HEK293 (cell line): ENCODE data around the gene ZIC5.

Experiments used
- CTCF ChIA-PET: fragments of 350-600 bp; formaldehyde crosslinking; extraction: SDS; loops from one replicate; lab custom pipeline; 2021; ENCODE audit warnings: antibody characterized with exemption; lab: Yijun Ruan, JAX
- POLR2A ChIA-PET: fragments of 300-600 bp; formaldehyde crosslinking; extraction: SDS; loops from one replicate; lab custom pipeline; 2020; ENCODE audit warnings: antibody characterized with exemption, inconsistent platforms; lab: Yijun Ruan, JAX
- H3K27ac ChIP-seq: fragments of 200-500 bp; sonication (Bioruptor generic); 2 replicates; pipeline ENCODE4 v1.5.1; 2014; ENCODE audit warnings: low read depth, low read length, control low read depth, inconsistent platforms; ENCODE audit errors: extremely low read depth
- H3K36me3 ChIP-seq, 2 experiments: fragments of 200-500 bp in 1 of 2; sonication (Bioruptor generic) in 1 of 2; 1 replicate in 1 of 2; 2 replicates in 1 of 2; pipeline ENCODE4 v1.5.1; 2014 to 2017; ENCODE audit warnings: inconsistent platforms in 2 of 2, low read length in 2 of 2; ENCODE audit not compliant: control insufficient read depth in 2 of 2, insufficient read depth in 1 of 2
- H3K4me1 ChIP-seq: fragments of 200-500 bp; sonication (Bioruptor generic); 2 replicates; pipeline ENCODE4 v1.5.1; 2014; ENCODE audit warnings: mild to moderate bottlenecking, low read length, inconsistent platforms; ENCODE audit not compliant: control insufficient read depth, insufficient read depth
- H3K4me3 ChIP-seq: 2 replicates; pipeline ENCODE4 v1.5.1; 2011; ENCODE audit warnings: low read depth, mild to moderate bottlenecking, control low read depth, low read length, moderate library complexity
- H3K9me3 ChIP-seq: fragments of 200-500 bp; sonication (Bioruptor generic); 2 replicates; pipeline ENCODE4 v1.5.1; 2014; ENCODE audit warnings: low read depth, low read length, inconsistent platforms; ENCODE audit not compliant: control insufficient read depth, insufficient read depth
- EGR2 ChIP-seq: fragments of 450-650 bp; formaldehyde crosslinking; IDR thresholded peaks from 2 replicates; pipeline ENCODE4 v1.5.1; 2016; ENCODE audit warnings: low read depth, missing biosample characterization, missing genetic modification characterization
- ELK4 ChIP-seq: IDR thresholded peaks from 2 replicates; pipeline ENCODE4 v1.6.1; 2011; ENCODE audit warnings: mild to moderate bottlenecking, low read depth, low read length, borderline replicate concordance
- KLF16 ChIP-seq: fragments of 450-650 bp; formaldehyde crosslinking; IDR thresholded peaks from 2 replicates; pipeline ENCODE4 v1.5.1; 2017; ENCODE audit warnings: missing biosample characterization, missing genetic modification characterization
- PRDM10 ChIP-seq: fragments of 450-650 bp; formaldehyde crosslinking; IDR thresholded peaks from 2 replicates; pipeline ENCODE4 v1.5.1; 2016; ENCODE audit warnings: missing biosample characterization, missing genetic modification characterization
- SCRT1 ChIP-seq: fragments of 450-650 bp; formaldehyde crosslinking; IDR thresholded peaks from 2 replicates; pipeline ENCODE4 v1.5.1; 2016; ENCODE audit warnings: missing biosample characterization, missing genetic modification characterization, borderline replicate concordance
- ZBTB10 ChIP-seq: fragments of 450-650 bp; formaldehyde crosslinking; IDR thresholded peaks from 2 replicates; pipeline ENCODE4 v1.5.1; 2016; ENCODE audit warnings: missing biosample characterization, missing genetic modification characterization
- ZBTB6 ChIP-seq: fragments of 450-650 bp; formaldehyde crosslinking; IDR thresholded peaks from 2 replicates; pipeline ENCODE4 v1.5.1; 2017; ENCODE audit warnings: missing biosample characterization, missing genetic modification characterization
- ZBTB7A ChIP-seq: fragments of 450-650 bp; formaldehyde crosslinking; IDR thresholded peaks from 2 replicates; pipeline ENCODE4 v1.5.1; 2016; ENCODE audit warnings: low read depth, missing biosample characterization, missing genetic modification characterization
- ZBTB8A ChIP-seq: fragments of 450-650 bp; formaldehyde crosslinking; IDR thresholded peaks from 2 replicates; pipeline ENCODE4 v1.5.1; 2016; ENCODE audit warnings: missing biosample characterization, missing genetic modification characterization
- ZFP37 ChIP-seq: fragments of 450-650 bp; formaldehyde crosslinking; IDR thresholded peaks from 2 replicates; pipeline ENCODE4 v1.5.1; 2016; ENCODE audit warnings: missing biosample characterization, missing genetic modification characterization
- ZNF146 ChIP-seq: fragments of 450-650 bp; formaldehyde crosslinking; IDR thresholded peaks from 2 replicates; pipeline ENCODE4 v1.5.1; 2016; ENCODE audit warnings: missing biosample characterization, missing genetic modification characterization
- ZNF18 ChIP-seq: fragments of 450-650 bp; formaldehyde crosslinking; IDR thresholded peaks from 2 replicates; pipeline ENCODE4 v1.5.1; 2016; ENCODE audit warnings: missing biosample characterization, missing genetic modification characterization
- ZNF335 ChIP-seq: fragments of 450-650 bp; formaldehyde crosslinking; conservative IDR thresholded peaks from 2 replicates; pipeline ENCODE4 v1.5.1; 2016; ENCODE audit warnings: missing biosample characterization, missing genetic modification characterization
- ZNF561 ChIP-seq: fragments of 450-650 bp; IDR thresholded peaks from 2 replicates; pipeline ENCODE4 v1.5.1; 2018; ENCODE audit warnings: missing biosample characterization, missing genetic modification characterization, borderline replicate concordance
- ZNF677 ChIP-seq: fragments of 450-650 bp; IDR thresholded peaks from 2 replicates; pipeline ENCODE4 v1.5.0; 2018; ENCODE audit warnings: missing biosample characterization, mild to moderate bottlenecking, missing genetic modification characterization, moderate library complexity
- ZSCAN4 ChIP-seq: fragments of 450-650 bp; formaldehyde crosslinking; IDR thresholded peaks from 2 replicates; pipeline ENCODE4 v1.5.1; 2017; ENCODE audit warnings: missing biosample characterization, missing genetic modification characterization

The ZIC5 gene

GRCh38 chr13:99926014-99926731, 45.4 kb downstream of the ZIC5 start (continued):
- TF ChIP-seq ELK4 (no peak), ZBTB7A (tag by site-specific recombination) (no peak), ZNF18 (tag by site-specific recombination) (no peak), PRDM10 (peak; percentile 83), ZSCAN4 (tag by site-specific recombination) (no peak), KLF16 (tag by site-specific recombination) (no peak), ZBTB6 (tag by site-specific recombination) (no peak), ZNF335 (tag by site-specific recombination) (peak; percentile 83), ZFP37 (tag by site-specific recombination) (0 out of 2 replicates have a peak, but pooled peaks have one; percentile 35), ZNF561 (tag by site-specific recombination) (peak; percentile 84; the same call in 1 of the 2 replicates), ZNF677 (no peak)

- TF ChIP-seq ZBTB8A (no peak), SCRT1 (tag by site-specific recombination) (no peak), EGR2 (tag by site-specific recombination) (no peak), ZNF146 (tag by site-specific recombination) (peak; percentile 96), ZBTB10 (tag by site-specific recombination) (no peak)
- no peaks in the 10 kb centered on the region for H3K36me3 ChIP-seq
Observed at GRCh38 chr13:99923877-99924582, 47.5 kb downstream of the ZIC5 start.

More at GRCh38 chr13:99923877-99924582, 47.5 kb downstream of the ZIC5 start:
- H3K9me3 ChIP-seq = no peaks in the 10 kb centered on the region
- ChIA-PET CTCF (interaction anchor here (0.6 kb wide), 1 partner anchor 258 kb away, joined by 4 read pairs; no protein-coding TSS in a partner anchor), POLR2A (interaction anchor here (0.6 kb wide), 1 partner anchor 57 kb away, joined by 3 read pairs; the partner anchor contains the start of gene ZIC2)
- no peak overlapping the region for H3K27ac ChIP-seq
- no peak overlapping the region for H3K4me3 ChIP-seq
- H3K4me1 ChIP-seq = no peaks in the 10 kb centered on the region
